A549 treated with AZD9567 at 1 μM for 4 hours (cell line): Measurements from ENCODE around the gene DOCK7. TPM values are rescaled to one million over a fixed set of nuclear protein-coding genes. Genes with fewer than 3 reads are reported as not detected.

Experiments
- total RNA-seq: library from RNA; stranded (reverse); fragments of 200-300 nt; extraction: Qiagen RNA extraction; gene quantifications from 5 replicates; pipeline ENCODE4 v1.2.3, GENCODE V29; 2022; ENCODE audit not compliant: insufficient read depth

DOCK7 gene
- 12.7 to 63.8 TPM (median 25.2 TPM) in 5 replicates for total RNA-seq

GRCh38 chr1:62687903-62688686 lies at the start of gene DOCK7:
Gene DOCK7 (minus strand): TSS chr1:62688386. CDS start chr1:62688264, 122 bp downstream.

GRCh38 chr1:62597281-62597680 lies 90.9 kb downstream of the DOCK7 start, which contains the start of gene ANGPTL3:
Gene ANGPTL3 (plus strand): TSS chr1:62597520. CDS start chr1:62597567, 47 bp downstream.

GRCh38 chr1:62436466-62437272 lies 251.5 kb downstream of the DOCK7 start, which contains the start of gene USP1:
Gene USP1 (plus strand): TSS chr1:62437049. CDS start chr1:62439868, 2,819 bp downstream.

Other genes starting within 250 kb of the DOCK7 start
- not detected in 5 replicates for gene ANGPTL3, start 90.9 kb downstream of the DOCK7 start, total RNA-seq
- 4.1 to 11.1 TPM (median 4.5 TPM) in 5 replicates for gene ATG4C, start 95.7 kb upstream of the DOCK7 start, total RNA-seq